Raji (cell line): ENCODE results near the gene RYR2.

ENCODE experiments used
- POLR2A ChIP-seq: IDR thresholded peaks from 2 replicates; pipeline ENCODE4 v1.6.1; 2011; ENCODE audit warnings: low read depth, low read length, control low read depth; ENCODE audit not compliant: insufficient read depth

RYR2 gene

DNA sequence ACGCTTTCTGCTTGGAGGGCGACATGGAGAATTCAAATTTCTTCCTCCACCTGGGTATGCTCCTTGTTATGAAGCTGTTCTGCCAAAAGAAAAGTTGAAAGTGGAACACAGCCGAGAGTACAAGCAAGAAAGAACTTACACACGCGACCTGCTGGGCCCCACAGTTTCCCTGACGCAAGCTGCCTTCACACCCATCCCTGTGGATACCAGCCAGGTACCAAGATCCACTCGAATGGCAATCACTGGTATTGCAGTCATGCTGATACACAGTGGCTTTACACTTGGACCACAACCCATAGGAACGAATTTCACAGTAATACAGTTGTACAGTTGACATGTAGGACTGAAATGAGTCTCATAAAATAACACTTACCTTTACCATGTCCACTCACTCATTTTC is 461.3 kb downstream of the RYR2 start:
- no peak for TF ChIP-seq POLR2A

DNA sequence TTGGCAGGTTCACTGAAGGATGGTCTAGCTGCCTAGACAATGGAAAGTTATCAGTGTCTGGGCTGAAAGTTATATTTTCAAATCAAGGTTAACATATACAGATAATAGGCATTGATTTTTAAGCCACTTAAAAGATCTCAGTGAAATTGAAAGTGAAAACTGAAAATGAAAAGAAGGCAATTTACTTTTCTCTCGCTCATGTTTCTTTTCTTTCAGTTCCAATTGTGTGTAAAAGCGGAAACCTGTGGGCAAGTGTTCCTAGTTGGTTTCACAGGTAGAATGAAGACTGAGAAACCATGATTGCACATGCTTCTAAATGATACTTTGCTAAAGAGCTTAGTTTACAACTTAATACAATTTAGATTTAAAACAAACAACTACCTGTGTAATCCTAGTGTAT is 465.0 kb downstream of the RYR2 start:
- no peak for TF ChIP-seq POLR2A

DNA sequence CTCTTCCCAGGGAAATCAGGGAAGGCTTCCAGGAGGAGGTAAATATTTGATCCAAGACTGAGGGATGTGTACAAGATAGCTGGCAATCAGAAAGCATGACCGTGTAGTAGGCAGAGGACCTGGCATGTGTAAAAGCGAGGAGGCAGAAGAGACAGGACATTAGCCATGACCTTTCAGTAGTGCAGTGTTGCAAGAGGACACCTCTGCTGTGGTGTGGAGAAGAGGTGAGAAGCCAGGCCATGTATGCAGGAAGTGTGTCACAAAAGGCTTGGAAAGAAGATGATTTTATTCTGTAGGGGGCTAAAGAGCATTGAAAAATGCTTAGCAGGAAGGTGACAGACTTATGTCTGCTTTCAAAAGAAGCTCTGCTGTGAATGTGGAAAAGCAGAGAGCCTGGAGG is 467.8 kb downstream of the RYR2 start:
- TF ChIP-seq POLR2A, result no peak

DNA sequence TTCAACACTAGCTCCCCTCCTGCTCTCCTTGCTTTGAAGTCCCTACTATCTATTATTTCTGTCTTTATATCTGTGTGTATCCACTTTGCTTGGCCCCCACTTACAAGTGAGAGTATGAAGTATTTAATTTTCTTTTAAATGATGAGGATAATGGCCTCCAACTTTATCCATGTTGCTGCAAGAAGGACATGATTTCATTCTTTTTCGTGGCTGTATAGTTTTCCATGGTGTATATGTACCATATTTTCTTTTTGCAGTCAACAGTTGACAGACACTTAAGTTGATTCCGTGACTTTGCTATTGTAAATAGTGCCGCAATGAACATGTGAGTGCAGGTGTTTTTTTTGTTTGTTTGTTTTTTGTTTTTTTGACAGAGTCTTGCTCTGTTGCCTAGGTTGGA is 483.1 kb downstream of the RYR2 start:
- TF ChIP-seq POLR2A, result no peak

DNA sequence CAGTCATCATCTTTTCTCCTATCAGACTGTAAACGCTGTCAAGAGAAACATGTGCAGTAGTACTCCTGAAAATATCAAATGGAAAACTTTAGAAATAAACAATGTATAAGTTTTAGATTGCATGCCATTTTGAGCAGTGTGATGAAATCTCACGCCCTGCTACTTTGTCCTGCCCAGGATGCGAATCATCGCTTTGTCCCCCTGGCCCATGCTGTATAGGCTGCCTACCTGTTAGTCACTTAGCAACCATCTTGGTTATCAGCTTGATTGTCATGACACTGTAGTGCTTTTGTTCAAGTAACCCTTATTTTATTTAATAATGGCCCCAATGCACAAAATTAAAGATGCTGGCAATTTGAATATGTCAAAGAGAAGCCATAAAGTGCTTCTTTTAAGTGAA is 485.8 kb downstream of the RYR2 start:
- TF ChIP-seq POLR2A, result no peak

DNA sequence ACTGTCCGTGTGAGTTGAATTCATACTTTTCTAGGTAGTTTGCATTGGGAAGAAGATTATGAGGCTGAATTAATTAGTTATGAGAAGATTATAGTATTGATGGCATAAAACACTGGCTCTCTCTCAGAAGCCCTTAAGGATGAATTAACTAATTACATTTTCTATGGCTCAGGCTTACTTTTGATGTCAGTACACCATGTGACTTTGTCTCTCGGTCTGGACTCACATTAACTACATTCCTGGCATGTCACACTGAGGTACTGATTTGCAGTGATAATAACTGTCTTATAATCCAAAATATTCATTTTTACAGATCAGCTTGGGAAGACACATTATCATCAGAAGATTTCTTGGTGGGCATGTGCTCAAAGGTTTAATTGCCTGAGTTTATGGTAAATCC is 486.6 kb downstream of the RYR2 start:
- TF ChIP-seq POLR2A, result no peak

DNA sequence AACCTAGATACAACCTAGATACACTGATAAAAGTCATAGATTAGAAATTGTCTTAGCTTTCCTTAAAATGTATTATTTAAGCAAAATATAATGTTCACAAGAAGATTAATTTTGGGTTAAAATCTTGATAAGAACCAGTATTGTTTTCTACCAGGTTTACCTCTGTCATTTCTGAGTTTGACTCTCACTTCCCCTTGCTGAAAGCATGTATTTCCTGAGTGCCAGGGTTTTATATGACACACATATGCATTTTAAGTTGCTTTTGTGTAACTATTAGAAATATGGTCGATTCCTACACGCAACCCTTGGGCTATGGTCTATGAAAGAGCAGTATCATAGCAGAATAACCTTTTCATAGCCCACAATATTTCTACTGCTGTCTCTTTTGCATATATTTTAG is 497.1 kb downstream of the RYR2 start:
- no peak for TF ChIP-seq POLR2A

DNA sequence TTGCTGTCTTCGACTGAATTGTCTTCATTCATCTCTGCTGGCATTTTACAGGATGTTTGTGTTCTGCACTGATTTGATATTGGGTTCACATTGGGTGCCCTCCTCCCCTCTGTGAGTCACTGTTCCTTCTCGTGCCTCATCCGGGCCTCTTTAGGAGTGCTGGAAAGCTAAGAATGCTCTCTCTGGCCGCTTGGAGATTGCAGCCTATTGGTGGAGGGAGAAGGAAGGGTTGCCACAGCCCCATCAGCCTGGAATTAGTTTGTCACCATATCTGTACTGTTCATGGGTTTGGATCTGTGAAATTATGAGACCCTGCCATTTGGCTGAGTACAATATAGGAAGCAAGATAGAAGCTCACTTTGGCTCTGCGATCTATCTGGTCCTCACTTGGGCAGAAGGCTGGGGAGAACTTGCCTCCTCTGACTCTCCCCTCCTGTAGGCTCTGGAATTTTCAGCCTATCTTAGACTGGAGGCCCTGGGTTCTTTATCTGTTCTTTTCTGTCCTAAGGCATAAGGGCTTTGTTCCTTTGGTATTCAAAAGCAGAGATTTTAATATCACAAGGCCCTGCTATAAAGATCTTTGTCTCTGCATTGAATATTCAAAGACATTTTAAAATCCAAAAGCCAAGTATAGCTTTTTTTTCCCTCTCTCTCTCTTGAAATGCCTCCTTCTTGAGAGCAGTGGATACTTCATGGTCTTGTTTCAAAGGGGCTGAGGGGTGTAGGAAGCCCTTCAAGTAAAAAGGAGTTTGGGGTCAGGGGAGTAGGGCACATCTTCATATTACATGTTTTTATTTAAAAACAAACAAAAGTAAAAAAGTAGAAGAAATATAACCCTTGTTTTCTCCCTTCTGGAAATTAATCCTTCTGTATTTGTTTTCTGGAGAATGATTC is 500.8 kb downstream of the RYR2 start:
- no peak for TF ChIP-seq POLR2A

DNA sequence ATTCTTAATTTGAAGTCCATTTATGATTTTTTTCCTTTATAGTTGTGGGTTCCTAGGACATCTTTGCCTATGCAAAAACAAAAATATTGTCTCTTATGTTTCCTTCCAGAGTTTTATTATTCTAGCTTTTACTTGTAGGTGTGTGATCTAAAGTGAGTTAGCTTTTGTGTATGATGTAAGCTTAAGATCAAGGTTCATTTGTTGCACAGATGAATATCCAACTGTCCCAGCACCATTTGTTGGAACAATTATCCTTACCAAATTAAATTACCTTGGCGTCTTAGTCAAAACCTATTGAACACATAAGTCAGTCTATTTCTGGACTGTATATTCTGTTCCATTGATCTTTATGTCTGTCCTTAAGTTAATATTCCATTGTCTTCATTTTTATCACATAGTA is 511.1 kb downstream of the RYR2 start:
- no peak for TF ChIP-seq POLR2A

DNA sequence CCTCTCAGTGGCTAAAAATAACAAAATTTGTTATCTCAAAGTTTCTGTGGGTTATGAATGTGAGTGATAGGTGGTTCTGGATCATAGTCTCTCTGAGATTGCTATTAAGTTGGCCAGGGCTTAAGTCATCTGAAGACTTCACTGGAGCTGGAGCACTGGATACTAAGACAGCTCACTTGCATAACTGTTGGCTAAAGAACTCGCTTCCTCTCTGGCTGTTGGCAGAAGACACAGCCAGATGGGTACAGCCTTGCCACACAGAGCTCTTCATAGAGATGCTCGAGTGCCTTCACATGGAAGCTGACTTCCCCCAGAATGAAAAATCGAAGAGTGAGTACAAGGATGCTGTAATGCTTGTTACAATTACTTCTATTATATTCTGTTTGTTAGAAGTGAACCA is 514.9 kb downstream of the RYR2 start:
- no peak for TF ChIP-seq POLR2A

DNA sequence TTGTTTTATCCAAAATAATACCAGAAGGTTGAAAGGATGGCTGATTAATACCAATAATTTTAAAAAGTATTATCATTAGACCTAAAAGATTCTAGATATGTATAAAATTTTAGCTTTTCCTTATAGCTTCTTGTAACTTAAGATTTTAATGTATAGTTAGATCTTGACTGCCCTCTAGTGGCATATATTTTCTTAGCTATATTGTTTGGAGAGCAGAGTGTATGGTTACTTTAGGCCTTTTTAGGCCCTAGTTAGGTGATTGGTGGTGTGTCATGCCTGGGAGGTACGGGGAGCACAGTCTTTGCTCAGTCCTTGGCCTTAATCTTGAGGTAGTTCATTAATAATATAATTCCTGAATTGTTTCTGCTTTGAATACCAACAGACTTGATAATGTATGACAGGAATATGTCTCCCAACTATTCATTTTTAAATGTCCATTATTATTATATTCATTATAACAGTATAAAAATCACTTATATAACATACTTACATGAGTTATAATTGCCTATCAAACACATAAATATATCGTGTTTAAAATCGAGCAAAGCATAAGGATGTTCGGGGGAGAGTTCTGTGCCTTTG is 520.3 kb downstream of the RYR2 start:
- TF ChIP-seq POLR2A, result no peak

DNA sequence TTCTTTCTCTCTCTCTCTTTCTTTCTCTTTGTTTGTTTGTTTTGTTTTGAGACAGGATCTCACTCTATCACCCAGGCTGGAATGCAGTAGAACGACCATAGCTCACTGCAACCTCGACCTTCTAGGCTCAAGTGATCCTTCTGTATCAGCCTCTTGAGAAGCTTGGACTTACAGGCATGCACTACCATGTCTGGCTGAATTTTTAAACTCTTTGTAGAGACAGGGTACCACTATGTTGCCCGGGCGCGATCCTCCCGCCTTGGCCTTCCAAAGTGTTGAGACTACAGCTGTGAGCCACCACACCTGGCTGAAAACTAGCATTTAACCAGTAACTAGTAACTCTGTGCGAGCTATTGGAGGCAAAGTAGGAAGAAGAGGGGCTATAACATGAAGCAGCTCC is 523.3 kb downstream of the RYR2 start:
- no peak for TF ChIP-seq POLR2A

DNA sequence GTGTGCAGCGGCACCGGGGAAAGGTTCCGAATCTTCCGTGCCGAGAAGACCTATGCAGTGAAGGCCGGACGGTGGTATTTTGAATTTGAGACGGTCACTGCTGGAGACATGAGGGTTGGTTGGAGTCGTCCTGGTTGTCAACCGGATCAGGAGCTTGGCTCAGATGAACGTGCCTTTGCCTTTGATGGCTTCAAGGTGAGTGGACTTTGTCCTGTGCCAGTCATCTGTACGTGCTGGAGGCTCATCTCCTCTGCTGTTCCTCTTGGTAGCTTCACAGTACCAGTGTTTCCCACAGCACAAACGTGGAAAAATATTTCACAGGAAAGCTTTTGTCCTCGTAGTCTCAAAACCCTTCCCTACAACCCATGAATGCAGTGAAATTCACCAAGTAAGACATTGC is 524.6 kb downstream of the RYR2 start:
- TF ChIP-seq POLR2A, result no peak

DNA sequence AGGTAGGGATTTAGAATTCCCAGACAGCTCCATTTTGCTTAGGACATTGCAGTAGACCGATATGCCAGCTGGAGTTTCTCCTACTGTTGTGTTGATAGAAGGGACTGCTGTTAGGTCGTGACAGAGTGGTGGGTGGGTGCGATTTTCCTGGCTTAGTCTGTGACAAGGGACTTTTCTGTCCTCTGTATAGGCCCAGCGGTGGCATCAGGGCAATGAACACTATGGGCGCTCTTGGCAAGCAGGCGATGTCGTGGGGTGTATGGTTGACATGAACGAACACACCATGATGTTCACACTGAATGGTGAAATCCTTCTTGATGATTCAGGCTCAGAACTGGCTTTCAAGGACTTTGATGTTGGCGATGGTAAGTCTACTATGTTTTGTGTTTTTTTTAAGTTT is 527.0 kb downstream of the RYR2 start:
- TF ChIP-seq POLR2A, result no peak

DNA sequence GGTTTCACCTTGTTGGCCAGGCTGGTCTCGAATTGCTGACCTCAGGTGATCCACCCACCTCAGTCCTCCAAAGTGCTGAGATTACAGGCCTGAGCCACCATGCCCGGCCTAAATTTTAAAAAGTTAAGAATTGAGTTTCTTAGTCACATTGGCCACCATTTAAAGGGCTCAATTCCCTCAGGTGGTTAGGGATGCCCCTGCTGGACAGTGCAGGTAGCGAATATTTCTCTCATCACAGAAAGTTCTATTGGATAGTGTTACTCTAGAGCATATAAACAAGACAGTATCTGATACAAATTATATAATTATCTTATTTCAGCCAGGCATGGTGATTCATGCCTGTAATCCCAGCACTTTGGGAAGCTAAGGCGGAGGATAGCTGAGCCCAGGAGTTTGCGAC is 528.5 kb downstream of the RYR2 start:
- no peak for TF ChIP-seq POLR2A

DNA sequence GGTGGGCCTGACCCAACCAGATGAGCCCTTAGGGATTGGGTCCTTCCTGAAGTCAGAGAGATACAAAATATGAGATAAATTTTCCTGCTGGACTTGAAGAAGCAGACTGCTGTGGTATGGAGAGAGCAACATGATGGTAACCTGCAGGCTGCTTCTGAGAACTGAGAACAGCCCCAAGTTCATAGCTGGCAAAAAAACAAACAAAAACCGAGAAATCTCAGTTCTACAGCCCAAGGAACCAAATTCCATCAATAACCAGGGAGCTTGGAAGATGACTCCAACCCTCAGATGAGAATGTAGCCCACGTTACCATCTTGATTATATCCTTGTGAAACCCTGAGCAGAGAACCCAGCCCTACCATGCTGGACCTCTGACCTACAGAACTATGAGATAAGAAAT is 532.6 kb downstream of the RYR2 start:
- TF ChIP-seq POLR2A, result no peak

DNA sequence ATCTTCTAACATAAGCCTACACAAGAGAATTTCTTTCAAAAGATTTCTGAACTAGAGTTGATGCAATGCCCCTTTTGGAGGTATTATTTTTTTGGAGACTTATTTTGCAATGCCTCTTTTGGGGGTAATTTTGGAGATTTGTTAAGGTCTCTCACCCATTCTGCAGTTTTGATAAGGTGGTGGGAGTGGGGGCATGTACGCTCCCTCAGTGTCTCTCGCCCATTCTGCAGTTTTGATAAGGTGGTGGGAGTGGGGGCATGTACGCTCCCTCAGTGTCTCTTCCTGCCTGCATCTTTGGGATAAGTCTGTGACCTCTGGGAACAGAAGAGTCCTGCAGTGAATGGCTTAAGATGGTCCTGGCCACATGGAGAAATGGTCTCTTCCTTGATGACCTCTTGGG is 536.6 kb downstream of the RYR2 start:
- TF ChIP-seq POLR2A, result no peak
